Lung microvascular endothelial cell (primary cell): ENCODE results near the gene NKX2-1. TPM values are rescaled to one million over a fixed set of nuclear protein-coding genes. Genes with fewer than 3 reads are reported as not detected.

Source experiments
- DNase-seq, 2 donors: peaks; one replicate each; pipeline versions ENCODE4 v3.0.0 to v3.0.0-alpha.2; 2010; ENCODE audit warnings: low read depth in 2 of 2
- total RNA-seq: library from RNA; depleted of rRNA; stranded (reverse); fragments of >200 nt; gene quantifications from 2 replicates; pipeline ENCODE4 v1.2.1, GENCODE V29; 2014

The NKX2-1 gene
- total RNA-seq, 1 donor from 2014 or later, result not detected

DNA sequence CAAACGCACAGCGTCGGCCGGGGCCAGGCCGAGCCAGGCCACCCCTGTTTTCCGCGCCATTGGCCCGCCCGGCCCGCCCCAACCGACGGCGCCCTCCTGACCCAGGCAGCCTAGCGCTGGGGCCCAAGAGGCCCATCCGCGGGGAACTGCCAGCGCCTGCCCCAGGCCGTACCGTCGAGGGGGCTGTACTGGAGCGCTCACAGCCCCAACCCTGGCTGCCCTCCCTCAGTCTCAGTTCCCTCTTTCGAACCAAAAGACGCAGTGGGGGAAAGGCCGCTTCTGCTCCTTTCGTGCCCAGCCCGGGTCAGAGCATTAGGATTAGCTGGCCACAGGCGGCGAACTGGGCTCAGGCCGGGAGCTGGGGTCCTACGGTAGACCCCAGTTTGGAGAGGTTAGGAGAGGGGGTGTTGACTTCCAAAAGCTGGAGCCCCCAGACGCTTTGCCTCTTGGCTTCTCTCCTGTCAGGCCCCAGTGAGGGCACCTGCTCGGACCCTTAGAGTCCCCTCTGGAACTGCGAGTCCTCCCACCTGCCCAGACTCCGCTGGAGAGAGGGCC is 1.9 kb downstream of the NKX2-1 start:
- no peak for DNase-seq

DNA sequence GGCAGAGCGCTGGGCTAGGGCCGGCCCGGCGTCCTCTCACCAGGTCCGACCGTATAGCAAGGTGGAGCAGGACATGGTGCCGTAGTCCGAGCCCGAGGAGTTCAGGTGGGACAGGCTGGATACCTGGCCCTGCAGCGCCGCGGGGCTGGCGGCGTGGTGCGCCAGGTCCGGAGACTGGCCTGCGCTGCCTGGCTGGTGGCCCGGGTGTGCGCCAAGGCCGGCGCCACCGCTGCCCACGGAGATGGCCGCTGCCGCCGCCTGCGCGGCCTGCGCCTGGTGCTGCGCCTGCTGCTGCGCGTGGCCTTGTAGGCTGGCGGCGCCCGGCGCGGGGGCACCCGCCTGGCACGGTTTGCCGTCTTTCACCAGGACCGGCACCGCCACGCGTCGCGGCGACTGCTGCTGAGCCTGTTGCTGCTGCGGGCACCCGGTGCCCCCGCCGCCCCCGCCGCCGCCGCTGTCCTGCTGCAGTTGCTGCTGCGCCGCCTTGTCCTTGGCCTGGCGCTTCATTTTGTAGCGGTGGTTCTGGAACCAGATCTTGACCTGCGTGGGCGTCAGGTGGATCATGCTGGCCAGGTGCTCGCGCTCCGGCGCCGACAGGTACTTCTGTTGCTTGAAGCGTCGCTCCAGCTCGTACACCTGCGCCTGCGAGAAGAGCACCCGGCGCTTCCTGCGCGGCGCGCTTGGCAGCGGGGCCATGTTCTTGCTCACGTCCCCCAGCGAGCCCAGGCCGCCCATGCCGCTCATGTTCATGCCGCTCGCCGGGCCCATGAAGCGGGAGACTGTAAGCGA is 2.6 kb downstream of the NKX2-1 start:
- DNase-seq, result no peak

DNA sequence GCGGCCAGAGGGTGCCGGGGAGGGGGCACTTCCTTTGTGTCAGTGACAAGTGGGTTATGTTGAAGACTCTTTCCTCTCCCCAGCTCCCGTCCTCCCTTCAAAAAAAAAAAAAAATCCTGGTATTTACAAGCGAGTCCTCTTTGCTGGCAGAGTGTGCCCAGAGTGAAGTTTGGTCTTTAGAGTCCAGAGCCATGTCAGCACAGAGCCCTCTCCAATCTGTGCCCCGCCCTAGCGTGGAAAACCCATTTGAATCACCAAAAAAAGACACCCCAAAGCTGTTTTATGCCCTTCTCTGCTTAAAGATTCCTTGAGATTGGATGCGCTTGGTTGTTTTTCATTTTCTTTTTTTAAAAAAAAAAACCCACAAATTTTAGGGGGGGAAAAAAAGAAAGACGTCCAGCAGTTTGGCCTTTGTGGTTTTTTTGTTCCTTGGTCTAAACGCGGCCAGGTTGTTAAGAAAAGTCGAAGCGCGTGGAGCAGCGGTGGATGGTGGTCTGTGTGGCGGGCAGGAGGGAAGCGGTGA is 3.3 kb downstream of the NKX2-1 start:
- DNase-seq, result no peak

DNA sequence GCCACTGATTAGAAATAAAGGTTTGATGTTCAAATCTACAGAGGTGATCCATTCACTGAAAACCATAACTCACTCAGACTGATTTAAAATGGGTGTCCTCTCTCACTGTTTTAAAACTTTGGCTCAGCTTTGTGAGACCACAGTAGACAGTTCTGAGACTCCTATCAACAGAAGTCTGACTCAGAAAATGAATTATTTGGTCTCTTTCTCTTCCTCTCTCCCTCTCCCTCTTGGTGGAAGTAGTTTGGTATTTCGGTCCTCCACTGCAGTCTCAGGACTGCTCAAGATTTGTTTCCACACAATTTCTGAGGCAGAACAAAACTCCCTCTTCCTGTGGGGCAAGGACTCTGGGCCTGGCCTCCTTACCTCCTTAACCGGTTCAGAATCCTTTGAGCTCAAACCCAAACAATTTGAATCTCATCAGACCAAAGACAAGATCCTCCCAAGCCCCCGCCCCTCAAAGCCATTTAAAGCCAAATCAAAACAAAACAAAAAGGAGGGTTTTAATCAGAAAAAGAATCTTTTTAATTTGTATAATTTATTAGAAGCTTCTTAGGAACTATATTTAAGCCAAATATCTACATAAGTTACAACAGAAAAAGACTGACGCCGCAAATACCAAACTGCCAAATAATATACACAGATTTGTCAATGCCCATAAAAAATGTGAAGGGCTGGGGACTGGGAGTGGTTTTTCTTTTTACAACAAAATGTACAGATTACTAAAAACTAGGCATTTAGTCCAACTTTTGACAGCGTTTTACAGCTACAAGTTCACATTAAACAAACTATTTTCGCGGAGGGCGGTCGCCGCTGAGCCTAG is 3.9 kb downstream of the NKX2-1 start:
- DNase-seq, result no peak

DNA sequence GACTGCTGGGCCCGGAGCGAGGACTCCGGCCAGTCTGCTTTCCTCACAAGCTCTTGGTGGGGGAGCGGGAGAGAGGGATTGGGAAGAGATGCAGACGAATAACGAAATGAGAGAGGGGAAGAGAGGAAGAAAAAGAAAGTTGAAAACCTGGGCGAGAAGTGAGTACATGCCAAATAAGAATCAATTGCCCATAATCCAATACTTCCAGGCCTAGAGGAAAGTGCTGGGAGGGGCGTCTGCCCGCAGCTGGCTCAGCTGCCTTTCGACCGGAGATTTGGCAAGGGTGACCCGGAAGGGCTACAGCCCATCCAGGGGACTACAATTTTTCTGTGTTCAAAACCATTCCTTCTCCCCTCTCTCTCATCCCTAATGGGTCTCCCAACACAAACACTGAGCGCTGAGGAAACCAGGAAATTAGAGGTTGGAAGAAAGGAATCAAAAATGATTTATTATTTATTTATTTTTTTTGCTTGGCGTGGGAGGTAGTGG is 4.9 kb downstream of the NKX2-1 start:
- no peak for DNase-seq

DNA sequence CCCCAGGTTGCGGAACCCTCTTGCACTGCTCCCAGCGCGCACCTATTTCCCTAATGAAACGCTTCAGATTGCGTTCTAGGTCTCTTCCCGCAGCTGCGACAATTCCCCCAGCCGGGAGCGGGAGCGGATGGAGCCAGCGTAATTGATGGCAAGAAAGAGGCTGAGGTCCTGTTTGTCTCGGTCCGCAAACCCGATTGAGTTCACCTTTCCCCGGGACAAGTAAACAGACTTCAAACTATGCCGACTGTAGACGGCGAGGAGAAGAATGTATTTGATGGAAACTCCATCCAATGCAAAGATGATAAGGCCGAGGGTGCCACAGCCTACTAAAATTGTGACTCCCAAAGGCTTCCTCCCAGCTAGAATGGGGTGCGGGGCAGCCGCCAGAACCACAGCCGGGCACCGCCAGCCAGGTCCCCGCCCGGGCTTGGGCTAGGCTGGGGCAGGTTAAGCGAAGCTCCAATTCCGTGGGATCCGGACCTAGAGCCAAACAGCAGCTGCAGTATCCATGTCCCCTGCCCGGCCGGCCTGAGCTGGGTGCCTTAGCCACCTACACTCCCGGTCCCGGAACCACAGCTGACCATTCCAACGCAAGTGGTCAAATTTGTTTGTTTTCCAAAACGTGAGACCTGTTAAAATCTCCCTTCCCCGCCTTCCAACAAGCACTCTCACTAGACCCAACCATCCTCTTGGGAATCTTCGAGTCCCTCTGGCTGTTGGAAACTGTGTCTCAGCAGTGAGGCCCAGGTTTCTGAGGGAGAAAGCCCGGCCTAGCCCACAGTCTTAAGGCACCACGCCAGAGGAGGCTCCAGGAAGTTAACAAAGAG is 5.5 kb downstream of the NKX2-1 start:
- DNase-seq, result no peak

DNA sequence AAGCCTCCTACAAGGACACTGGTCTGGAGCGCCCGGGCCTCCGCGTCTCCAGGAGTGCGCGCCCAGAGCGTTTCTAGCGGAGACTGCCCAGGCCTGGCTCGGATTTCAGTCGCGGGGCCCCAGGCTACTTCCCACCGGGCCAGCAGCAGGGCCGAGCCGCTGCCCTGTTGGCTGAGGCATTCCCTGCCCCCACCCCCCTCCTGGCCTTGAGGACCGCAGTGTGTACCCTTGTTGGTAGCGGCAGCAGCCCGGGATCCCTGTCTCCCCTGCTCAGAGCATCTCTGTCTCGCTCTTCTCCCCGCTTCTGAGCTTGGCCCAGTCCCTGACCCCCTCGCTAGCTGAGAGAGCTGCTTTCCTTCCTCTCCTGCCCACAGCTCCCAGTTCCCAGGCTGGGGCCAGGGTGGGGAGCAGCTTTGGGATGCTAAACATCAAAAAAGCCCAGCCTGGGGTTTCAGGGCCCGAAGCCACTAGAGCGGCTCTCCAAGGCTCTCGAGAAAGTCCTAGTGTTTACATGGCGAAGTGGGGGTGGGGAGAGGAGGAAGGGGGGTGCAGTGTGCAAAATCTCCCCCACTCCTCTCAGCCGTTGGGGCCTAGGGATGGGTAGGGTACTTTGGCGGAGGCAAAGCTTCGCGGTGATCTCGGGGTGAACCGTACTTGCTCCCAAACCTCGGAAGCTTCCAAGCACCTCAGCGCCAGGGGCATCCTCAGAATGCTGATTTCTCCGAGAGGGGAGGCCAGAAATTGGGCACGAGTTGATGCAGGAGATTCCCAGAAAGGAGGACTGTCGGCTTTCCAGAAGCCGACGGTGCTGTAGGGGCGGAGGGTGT is 6.4 kb downstream of the NKX2-1 start:
- DNase-seq, result no peak

DNA sequence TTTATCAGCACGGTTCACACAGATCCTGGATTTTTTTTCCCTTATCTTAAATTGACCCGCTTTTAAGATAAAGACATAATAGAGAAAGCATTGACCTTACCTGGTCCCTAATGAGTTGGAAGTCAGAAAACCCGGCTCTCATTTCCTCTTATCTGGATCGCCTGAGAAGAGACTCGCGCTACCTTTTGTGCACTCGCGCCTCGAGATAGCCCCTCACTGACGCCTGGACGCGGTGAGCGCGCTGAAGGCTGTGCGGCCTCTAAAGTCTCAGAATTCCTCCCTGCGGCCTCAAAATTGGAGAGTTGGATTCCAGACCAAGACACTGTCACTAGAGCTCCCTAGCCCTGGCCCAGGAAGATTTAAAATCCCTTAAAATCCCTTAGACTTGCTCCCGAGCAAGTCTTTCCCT is 7.0 kb downstream of the NKX2-1 start:
- DNase-seq, result no peak

DNA sequence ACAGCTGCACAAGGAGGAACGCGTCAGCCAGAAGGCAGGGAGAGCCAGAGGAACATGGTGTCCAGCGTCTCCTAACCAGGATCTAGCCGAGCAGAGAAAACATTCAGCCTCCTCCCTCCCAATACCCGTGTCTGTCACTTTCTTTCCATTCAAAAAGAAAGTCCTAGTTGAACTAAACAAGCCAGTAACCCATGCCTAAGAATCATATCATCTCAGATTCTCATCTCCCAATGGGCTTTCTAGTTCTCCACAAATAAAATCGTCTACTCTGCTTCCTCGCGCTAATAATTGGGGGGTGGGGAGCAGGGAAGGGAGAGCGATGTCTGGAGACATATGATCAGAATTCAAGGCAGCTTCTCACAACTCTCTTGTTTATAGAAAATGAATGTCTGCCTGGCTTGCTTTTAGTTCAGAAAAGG is 7.4 kb downstream of the NKX2-1 start:
- no peak for DNase-seq

DNA sequence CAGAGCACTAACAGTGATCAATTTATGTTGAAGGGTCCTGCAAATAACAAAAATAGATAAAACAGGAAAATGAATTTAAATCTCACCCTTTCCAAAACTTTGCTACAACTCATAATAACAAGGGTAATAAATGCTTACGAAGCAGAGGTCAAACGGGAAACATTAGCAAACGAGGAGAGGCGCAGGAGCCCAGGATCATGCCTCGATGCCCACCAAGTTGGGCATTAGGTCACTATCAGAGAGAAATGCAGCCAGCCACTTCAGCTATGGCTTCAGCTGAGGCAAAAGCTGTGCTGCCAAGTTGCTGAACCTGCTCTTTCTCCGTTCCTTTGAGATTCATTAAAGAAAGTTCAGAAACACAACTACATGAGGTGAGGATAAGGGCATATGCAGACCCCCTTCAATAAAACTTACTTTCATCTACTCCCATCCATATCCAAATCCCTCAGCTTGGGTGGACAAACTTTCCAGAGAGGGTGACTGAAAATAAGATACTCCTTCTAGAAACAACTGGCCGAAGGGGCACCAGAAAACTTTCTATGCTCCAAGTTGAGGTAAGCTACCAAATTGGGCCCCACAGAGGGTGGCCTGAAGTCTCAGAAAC is 7.9 kb downstream of the NKX2-1 start:
- DNase-seq, result no peak

DNA sequence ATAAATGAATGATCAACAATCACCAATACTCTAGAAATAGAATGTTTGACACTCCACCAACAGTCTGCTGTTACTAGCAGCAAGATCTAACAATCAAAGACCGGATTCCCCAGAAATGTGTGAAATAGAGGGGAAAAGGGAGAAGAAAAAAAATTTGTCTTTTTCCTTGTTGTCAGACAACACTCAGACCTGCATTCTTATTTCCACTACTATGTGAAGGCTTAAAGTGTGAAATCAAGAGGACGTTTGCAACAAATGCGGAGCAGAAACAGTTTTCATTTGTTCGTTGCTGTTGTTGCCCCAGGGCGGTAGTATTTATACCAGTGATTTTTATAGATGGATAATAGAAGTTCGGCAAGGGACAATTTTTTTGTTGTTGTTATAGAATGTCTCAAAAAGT is 9.2 kb downstream of the NKX2-1 start:
- no peak for DNase-seq

DNA sequence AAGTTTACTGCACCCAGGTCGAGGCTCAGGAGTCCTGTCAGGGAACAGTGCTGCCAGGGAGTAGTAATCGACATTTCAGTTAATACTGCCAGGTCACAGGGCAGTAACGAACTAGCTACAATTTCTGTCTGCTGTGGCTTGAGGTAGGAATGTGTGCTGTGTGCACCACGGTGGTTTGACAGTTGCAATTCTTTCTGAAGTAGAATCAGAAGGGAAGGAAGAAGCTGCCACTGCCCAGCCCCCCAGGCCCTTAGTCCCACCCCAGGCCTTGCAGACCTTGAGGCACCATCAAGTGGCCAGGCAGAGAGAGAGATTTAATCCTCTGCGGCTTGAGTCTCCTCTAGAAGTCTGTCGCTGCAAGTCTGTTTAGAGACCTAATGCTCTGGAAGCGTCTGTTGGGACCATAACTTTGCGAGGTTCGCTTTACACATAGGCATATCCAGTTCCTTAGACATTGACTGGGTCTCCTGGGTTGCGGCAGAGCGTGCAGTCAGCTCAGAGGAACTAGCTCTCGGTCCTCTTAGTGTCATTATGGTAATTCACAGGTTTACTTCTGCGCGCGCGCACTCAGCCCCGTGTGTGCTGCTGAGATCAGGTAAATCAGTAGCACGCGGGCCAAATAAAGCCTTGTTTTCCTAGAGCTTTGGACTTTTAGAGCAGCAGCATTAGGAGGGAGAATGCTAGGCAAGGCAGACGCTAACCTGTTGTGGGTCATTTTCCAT is 9.8 kb downstream of the NKX2-1 start:
- DNase-seq, result no peak

DNA sequence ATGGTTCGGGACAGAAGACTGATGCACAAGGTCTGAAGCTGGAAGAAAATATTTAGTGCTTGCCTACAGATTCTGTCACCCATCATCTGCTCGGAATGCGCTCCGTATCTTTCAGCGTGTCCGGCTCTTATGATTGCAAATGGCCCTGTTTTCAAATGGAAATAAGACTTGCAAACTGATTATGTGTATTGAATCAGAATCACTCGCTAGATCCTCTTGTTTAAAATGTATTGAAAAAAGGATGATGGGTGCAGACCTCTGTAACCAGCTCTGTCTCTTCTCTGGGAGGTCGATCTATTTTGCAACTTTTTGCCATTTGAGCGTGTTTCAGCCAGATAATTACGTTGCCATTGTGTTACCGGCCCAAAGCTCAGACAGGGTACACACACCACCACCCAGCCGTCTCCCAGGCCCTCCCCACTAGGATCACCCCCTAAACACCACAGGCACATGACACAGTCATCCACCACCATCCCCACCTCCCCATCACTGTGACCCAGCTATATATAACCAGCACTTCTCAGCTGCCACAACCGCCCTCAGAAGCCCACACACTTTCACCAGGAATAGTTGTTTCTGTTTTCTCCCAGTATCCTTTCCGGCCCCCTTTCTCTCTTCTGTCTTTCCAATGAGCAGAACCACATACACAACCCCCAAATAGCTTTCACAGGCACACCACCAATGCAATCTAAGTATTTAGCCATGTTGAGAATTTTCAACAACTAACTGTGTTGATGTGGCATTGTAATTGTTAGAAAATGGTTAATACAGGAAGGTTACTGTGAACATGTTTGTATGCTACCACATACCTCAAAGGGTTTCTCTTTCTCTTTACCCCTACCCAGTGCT is 10.7 kb downstream of the NKX2-1 start:
- DNase-seq, result no peak

DNA sequence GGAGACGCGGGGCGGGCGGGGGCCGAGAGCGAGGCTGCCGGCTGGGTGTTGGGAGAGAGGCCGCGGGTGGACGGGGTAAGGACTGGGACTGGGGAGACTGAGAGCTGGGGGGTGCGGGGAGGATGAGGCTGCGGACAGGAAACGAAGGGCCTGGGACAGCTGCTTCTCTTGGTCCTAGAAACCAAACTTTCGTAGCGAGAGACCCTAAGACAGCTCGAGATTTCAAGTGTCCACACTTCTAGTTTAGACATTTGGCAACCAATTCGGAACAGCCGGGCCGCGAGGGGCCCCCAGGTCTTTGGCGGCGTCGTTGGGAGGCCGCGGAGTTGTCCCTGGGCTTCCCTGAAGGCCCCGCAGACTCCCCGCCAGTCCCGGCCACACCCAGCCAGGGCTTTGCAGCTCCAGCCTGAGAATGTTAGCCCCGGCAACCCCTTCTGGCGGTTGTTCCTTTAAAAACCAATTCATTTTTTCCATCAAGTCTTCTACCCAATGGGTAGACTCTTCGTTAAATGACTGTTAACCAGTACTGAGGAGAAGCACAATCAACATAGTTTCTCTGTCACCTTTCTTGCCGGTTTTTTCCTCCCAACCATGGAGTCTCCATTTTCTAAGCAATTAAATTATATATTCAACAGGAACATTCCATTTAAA is 11.5 kb downstream of the NKX2-1 start:
- DNase-seq, result no peak

DNA sequence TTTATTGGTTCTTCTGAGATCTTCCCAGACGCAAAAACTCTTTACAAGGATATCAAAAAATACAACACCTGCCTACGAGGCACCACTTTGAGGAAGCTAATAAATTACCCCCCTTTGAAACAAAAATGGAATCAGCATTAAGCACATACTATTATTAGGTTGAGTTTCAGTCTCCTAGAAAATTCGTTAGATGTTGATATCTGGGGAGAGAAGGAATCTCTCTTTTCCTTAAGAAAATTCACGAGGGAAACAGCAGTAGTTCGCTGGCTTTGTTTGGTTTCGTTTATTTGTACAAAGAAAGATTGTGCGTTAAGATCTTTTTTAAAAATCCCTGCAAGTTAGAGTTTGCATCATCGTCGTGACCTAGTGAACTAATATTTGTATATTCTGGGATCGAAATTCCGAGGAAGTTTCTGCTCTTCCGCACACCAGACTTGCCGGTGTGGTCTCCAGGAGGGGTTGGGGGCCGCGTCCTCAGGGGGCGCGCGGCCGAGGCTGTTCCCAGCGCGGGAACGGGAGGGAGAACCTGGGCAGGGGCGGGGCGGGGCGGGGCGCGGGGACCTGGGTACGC is 12.1 kb downstream of the NKX2-1 start:
- no peak for DNase-seq

DNA sequence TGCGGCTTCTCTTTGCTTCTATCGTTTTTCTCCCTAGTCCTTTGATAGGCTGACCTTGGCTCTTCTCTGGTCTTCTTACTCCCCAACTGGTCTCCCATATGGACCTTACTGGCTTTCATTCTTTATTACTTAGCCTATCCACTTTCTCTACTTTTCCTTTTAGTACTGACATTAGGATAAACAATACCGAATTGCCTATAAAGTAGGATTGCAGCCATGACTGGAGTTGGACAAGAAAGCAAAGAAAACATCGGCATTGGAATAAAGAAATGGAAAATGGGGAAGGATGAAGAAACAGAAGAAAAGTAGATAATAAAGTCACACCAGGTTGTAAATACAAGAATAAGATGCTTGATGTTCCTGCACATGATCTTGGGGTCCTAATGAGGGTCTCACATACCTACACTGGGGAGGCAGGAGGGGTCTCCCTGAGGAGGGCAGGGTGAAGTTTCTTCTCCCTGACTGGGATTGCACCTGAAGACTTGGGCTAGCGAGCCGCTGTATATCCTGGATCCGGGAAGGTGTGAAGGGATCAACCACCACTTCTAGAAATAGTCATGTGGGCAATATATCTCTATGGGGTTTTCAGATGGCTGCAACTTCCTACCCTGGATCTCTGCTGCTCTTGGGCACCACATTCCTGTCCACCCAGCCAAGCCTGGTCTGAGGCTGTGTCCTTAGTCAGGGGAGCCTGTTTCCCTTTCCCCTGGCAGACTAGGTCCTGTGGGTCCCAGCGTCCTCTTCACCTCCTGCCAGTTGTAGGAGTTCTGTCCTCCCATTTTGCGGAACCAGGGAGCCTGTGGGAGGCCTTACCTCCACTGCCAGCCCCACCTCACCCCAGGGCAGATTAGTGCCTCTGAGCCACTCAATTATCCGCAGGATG is 13.1 kb downstream of the NKX2-1 start:
- no peak for DNase-seq
